Skin of body (tissue), 2 donors: ENCODE measurements around the gene DLG4. TPM values are rescaled to one million over a fixed set of nuclear protein-coding genes. Genes with fewer than 3 reads are reported as not detected.
A peak's percentile ranks its signal among the peaks of the same experiment; 100 is the strongest.
"Not testable (repeated sequence)": the region's sequence is repeated elsewhere in the genome, so short reads cannot be mapped to it uniquely, and the experiment has no call there.

Experiments used
- DNase-seq: peaks from one replicate; lab custom pipeline; 2025; lab: John Stamatoyannopoulos, UW
- total RNA-seq: library from RNA; depleted of rRNA; stranded (reverse); fragments of >200 nt; gene quantifications from one replicate; pipeline ENCODE4 v1.2.3, GENCODE V29; 2014

The DLG4 gene
- total RNA-seq, 1 donor from 2014 or later: 16.5 TPM

DNA sequence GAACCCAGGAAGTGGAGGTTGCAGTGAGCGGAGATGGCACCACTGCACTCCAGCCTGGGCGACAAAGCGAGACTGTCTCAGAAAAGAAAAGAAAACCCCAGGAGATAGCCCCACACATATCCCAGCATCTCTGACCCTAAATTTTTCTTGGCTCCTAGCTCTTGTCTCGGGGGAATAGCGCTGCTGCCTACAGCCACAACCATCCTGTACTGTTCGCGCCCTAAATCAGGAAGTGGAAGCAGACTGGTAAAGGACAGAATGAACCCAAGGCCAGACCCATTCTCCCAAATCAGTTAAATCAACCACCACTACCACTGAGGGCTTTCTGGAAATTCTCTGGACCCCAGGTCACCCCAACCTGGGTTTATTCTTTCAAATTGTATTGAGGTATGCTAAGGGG is 30.2 kb upstream of the DLG4 start:
- DNase-seq: no peak

DNA sequence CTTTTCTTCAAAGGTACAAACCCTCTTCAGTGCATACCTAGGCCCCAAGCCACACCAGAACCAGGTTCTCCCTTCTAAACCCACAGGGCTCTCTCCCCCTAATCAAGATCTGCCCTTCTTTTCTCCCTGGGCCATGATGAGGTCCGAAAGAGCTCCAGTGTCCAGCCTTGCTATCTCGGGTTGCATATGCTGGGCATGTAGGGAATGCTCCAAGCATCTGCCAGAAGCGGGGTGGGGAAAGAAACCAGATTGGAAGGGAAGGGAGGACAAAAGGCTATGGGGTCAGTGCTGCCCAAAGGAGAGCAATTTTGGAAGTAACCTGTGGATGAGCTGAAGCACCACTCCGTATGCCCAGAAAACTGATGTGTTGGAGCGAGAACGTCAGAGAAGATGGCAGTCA is 29.6 kb upstream of the DLG4 start:
- no peak for DNase-seq

DNA sequence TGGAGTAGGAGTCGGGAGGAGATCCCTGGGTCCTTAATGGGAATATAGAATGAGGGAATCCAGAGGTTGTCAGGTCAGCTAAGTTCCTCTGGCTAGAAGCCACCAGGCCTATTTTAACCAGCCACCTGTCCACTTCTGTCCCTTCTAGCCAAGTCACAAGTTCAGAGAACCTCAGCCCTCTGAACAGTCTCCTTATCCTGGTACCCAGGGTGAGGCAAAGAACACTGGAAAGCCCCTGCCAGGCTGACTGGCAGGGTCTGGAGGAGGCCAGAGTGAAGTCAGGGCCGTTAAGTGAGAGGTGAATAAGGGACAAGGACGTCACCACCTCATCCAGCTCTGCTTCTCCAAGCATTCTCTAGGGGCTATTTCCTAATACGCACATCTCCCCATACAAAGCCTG is 29.2 kb upstream of the DLG4 start:
- no peak for DNase-seq

DNA sequence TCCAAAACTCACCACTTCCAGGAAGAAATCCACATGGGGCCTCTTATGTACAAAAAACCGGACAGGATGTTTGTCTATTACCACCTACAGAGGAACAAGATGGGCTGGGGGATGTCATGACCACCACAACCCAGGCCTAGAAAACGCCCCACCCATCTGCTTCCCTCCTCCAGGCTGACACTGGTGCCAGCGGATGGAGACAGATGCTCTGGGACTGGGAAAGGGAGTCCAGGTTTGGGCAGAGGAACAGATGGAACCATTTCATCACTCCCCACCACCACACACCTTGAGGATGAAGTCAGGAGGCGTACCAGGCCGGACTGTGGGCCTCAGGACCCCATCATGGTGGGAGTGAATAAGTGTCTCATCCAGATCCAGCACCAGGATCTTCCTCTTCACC is 27.1 kb upstream of the DLG4 start:
- DNase-seq: no peak

DNA sequence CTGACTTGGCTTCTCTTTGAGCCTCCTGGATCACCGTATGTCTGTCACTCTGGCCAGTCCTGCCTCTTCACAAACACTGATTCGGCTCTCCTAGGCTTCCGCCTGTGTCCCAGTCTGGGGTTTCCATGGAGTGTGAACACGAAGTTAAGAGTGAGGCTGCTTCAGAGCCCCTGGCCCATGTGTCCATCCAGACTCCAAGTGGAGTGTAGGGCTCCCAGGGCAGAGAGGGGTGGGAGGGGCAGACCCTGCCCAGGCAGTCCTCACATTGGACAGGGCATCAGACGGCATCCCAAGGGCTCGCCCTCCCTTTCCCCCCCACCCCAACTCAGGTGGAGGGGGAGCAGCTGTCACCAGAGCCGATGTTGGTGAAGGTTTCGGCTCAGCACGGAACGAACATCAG is 24.2 kb upstream of the DLG4 start:
- DNase-seq: not testable (repeated sequence)

DNA sequence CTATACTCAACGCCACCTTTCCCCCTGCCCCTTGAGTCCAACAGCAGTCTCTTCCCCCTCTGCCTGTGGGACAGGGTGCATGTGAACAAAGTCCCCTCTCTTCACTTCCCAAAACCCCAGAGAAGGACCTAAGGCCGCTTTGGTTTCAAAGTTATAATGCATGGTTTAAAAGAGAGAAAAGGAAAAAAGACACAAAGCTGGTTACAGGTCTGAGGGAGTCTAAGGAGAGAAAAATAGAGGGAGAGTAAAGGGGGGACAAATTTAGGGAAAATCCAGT is 23.8 kb upstream of the DLG4 start:
- no peak for DNase-seq

DNA sequence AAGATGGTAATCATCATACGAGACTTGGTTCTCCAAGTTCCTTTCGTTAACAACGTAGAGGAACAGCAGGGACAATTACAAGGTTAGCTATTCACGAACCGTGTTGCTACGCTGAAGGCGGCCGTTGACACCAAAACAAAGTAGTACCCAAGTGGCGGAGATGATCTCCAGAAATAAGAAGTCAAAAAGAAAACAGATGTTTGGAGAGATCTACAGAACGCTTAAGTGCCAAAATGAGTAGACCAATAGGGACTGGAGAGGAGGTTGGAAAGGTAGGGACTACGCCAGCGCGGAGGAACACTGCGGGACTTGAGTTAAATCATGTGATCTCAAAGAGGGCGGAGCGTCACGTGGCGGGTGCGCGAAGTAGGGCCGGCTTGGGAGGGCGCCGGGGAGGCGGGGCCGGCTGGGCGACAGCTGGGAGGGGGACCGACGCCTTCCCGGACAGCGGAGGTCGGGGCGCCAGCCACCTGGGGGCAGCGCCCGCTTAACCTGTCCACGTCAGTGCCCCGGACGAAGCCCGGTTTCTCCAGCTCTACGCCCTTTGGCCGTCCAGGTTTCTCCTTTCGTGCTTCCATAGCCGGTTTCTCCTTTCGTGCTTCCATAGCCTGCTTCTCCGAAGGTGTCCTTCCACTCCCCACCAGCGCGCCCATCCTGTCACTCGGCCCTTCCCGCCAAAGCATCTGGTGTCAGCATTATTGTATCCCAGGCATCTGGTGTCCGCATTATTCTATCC is 23.2 kb upstream of the DLG4 start:
- peak; percentile 98 for DNase-seq

DNA sequence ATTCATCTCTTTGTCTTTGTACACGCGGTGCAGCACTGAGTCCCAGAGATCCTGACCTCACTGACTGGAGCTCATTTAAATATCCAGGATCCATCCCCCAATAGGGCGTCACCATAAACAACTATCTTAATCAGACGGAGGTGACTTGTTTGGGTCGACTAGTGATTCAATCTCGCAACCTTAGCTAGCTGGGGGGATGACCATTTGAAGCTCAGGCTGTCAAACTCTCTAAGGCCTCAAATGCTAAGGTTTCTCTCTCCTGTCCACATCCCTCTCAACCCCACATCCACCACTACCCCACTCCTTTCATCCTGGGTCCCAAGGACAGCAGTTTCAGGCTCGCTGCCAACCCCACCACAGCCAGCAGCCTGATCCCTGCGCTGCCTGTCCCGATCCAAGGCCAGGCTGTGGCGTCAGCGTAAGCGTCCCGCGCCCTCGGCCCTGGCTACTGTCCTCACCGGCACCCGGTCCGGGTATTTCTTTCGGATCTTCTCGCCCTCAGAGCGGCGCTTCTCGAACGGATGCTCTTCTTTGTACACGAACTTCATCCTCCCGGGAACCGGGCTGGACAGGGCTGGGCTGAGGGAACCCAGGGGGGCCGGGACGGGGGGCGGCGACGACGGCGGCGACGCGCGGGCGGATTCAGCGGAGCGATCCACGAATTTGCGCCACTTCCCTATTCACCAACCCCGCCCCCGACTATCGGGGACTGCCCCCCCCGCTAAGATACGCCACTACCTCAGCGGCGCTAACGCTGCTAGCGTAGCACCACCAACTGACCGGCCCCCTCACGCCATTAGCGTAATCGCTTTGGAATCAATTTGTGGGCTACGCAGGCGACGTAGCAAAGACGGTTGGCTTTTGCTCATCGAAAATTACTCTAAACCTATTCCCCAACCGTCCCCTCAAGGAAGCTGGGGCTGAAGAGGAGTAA is 22.4 kb upstream of the DLG4 start, which contains the start of gene GABARAP:
Gene GABARAP, minus strand, starts transcription at position 667 of the 934 bp plus-strand sequence. Its CDS starts 119 bp downstream, at position 548.
- peak; percentile 98 for DNase-seq

DNA sequence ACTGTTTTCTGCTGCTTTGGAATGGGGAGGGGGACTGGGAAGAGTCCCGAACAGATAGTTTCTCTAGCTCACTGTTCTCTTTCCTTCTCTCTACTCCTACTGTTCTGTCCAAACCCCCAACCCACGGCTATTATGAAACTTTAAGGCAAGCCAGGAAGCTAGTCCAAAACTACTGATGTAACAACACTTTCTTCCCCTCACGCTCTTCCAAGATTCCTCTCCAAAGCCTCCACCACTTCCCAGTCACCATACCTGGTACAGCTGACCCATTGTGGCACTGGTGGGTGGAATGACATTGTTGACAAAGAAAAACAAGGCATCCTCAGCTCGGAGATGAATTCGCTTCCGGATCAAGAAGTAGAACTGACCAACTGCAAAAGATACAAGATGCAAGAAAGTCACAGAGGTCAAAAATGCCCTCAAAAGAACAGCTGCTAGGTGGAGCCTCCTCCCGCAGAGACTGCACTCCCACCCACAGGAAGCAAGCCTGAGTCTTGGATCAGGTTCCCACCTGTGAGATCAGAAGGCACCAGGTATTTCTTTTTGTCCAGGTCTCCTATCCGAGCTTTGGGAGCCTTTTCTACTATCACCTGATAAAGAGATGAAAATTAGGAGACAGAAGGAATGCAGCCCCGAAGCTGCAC is 21.6 kb upstream of the DLG4 start:
- no peak for DNase-seq

DNA sequence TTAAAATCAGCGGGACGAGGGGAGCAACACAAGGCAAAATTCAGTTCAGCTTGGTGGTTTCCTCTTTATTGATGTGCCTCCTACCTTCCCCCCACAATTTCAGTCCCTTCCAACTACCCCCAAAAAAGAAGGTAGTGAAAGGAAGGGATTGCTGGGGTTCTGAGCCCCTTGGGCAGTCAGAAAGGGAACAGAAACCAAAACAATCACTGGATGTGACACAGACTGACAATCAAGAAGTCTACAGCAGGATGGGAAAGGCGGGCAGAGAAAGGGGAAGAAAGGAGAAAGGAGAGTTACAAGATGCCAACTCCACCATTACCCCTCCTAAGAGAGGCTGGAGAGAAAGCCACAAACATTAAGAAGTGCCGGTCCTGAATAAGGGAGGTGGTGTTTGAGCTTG is 20.7 kb upstream of the DLG4 start:
- no peak for DNase-seq

DNA sequence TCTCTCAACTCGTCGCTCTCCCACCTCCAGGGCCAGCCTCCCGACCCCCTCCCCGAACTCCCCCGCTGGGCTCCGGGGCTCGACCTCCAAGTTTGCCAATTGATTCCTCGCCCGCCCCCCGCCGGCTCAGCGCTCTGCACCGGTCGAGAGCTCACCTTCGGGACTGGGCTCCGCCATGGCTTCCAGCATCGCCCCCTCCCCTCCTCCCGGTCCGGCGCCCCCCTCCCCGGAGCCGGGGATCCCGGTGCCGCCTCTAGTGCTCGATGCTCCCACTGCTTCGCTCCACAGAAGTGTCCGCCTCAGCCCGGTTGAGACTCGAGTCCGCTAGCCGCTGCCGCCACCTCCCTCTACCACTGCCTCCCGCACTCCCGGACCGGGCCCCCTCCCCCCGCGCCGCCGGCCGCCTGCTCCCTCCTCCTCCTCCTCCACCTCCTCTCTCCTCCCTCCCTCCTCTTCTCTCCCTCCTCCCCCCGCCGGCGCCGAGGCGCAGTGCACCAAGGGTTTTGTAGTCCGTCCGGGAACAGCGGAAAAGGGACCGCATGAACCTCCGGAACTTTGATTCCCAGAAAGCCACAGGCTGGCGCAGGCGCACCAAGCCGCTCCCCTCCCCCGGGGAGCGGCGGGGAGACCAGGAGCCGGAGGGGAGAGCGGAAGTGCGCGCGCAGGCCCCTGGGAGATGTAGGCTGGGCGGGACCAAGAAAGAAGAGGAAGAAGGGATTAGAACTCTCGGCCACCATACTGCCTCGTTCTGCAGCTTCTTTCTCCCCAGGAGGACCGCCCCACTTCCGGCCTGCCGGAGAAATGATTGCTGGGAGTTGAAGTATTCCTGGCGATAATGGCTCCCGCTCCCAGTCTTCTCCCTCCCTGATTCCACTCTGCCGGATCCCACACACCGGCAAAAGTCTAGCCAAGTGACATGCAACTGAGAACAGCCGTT is 19.7 kb upstream of the DLG4 start, which contains the start of gene PHF23:
Gene PHF23, minus strand, starts transcription at position 367 of the 937 bp plus-strand sequence. Its CDS starts 178 bp downstream, at position 189.
- DNase-seq: peak; percentile 99

DNA sequence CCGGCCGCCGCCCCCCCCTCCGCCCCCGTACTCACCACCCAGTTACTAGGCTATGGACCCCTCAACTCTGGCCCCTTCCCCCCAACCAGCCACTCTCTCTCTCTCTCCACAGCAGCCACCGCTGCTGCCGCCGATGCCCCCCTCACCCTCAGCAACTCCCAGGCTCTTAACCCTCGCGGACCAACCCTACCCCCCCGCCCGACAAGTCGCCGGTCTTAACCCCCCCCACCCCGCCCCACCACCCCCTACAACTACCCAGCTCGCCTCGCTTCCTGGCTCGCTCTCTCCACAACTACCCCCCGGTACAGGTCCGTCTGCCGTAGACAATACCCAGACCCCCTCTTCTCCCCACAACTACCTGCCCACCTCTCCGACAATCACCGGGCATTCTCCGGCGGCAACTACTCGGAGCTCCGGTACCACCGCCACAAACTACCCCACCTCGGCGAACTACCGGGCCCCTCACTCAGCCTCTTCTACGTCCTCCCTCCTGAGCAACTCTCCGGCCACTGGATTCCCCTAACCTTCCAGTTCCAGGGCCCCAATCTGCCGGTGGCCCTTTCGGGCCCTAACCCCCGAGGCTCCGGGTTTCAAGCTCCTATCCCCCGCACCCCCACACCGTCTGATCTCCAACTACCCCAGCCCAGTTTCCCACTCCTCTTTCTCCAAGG is 18.9 kb upstream of the DLG4 start:
- DNase-seq: no peak

DNA sequence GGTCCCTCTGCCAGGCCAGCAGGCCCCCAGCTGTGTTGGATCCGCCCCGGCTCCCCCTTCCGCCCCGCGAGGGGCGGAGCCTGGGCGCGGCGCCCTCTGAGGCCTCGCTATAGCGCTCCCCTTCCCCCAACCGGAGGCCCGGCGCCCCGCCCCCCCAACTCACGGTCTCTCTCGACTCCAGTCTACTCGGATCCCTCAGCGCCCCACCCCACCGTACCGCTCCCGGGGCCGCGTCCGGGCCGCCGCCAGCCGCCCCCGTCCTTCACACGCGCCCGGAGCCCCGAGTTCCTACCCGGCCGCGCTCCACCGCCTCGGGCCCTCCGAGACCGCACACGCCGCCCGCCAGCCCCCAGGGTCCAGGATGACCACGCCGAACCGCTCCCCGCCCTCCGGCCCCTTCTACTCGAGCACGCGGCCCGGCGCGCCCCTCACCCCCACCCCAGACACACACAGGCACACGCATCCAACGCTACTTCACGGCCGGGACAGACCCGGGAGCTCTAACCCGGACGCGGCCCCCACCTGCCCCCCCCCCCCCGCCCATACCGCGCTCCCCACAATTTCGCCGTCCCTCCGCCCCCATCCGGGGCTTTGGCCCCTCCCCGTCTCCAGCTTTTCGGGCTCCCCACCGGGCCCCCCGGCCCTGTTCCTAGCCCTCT is 18.3 kb upstream of the DLG4 start:
- DNase-seq: peak; percentile 31

DNA sequence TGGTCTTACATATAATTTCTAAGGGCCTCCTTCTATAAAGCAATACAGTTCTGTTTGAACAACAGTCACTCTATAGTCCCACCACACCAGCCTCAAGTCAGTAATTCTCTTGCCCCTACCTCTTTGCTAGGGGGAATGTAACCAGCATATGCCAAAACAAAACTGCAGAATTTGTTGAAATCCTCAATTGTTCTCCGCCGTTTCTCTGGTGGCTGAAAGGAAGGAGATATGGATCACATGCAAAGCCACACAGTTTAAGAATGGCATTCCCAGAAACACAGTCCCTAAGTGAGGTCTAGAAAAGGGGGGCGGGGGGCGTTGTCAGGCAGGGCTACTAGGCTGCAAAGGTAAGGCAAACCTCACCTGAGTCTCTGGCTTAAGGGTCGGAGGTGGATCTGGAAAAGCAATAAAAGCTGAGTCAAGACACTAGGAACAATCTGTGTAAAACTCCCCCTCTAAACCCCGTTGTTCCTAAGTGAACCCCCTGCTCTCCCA is 17.7 kb upstream of the DLG4 start:
- DNase-seq: no peak

DNA sequence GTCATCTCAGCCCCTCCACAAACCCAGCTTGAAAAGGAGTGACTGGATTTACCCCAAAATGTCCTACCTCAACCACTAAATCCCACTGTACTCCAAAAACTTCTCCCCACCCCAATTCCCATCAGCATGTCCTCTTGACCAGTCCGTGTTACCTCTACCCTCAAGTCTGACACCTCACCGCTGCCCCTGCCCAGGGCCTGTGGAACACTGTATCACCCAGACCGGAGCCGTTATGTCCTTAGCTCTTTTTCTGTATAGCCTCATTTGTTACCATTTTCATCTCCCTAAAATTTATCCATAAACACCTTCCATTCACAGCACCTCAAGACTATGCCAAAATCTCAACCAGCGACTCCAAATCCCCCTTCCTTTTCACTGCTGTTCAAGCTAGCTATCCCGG is 17.2 kb upstream of the DLG4 start:
- no peak for DNase-seq

DNA sequence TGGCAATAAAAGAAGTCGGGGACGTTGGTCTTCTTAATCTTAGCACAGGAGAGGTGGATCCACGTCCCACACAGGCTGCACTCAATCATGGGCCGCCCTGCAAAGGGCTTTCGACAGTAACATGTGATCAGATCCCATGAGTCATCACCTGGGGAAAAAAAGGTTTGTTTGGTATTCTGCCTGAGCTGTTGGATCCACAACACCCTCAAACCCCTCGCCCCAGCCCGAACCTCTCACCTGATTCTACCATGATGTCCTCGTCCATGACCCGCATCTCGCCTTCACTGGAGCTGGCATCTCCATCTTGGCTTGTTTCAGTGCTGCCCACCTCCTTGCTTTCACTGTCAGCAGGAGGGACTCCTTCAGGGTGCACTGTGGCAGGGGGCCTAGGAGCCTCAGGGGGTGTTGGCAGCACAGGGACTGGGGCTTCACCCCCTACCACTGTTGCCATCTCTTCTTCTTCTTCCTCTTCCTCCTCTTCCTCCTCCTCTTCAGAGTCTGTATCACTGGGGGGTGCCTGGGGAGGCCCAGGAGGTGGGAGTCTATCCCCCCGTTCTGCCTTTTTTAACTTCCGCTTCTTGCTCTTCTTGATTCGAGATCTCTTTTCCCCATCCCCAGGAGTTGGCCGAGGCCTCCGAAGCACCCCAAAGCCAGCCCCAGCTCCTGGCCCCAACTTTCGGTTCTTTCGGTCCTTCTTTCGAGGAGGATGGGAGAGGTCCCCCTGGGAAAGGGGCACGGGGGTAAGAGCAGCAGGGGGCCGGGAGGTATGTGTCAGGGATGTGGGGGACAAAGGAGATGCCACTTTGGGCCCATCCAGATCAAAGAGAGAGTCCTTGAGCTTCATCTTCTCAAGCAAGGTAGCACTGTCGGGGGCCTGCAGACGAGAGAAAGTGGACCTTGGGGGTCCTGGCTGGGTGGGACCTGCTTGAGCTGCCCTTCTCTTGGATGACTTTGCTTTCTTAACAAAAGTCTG is 16.3 kb upstream of the DLG4 start:
- no peak for DNase-seq

DNA sequence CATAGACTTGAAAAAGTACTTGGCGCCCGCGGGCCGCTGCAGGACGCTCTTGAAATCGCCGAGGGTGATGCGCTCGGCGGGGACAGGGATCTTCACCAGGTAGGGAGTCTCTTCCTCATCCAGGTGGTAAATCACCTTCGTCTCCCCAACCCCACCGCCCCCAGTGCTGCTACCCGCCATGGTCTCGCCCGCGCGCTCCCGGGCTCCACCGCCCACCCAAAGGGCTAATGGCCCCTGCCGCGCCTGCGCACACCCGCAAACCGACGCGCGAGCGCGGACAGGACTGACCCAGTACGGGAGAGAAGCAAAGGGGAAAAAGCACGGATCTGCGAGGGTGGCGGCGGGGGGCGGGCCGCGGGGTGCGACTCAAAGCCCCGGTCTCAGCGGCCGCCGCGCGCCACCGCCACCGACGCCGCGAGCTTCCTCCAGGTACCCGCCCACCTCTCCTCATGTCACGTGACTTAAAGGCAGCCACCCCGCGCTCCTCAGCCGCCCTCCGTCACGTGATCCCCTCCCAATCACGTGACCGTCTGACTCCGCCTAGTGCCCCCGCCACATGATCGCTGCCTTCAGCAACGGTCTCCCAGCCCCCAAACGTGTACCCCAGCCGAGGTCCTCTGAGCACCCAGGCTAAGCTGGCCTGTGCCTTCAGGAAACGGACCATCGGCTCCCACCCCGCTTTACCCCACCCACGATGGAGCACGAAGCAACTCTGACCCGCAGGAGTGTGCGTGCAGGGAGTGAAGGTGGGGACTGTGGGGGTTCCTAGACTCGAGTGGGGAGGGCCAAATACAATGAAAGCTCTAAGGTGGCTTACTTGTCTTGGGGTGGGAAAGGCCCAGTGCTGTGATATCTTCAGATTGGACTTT is 14.7 kb upstream of the DLG4 start, which contains the start of gene DVL2:
Gene DVL2, minus strand, starts transcription at position 435 of the 869 bp plus-strand sequence. Its CDS starts 255 bp downstream, at position 180.
- peak; percentile 95 for DNase-seq
